Caco-2 (cell line): ENCODE measurements around the gene TRIO. TPM values are rescaled to one million over a fixed set of nuclear protein-coding genes. Genes with fewer than 3 reads are reported as not detected.

Experiments used
- BruUV-seq: library from RNA; stranded (reverse); fragments of 400-500 nt; replicated peaks from 2 replicates; lab custom pipeline; 2021; lab: Mats Ljungman, UMichigan
- CTCF ChIA-PET: fragments of 300-600 bp; sonication (Branson Sonifier 250); formaldehyde crosslinking; loops from one replicate; lab custom pipeline; 2022; ENCODE audit warnings: antibody characterized with exemption; lab: Charles Lee
- POLR2A ChIA-PET: fragments of 300-600 bp; sonication (Branson Sonifier 250); formaldehyde crosslinking; loops from one replicate; lab custom pipeline; 2022; ENCODE audit warnings: antibody characterized with exemption; lab: Charles Lee
- DNase-seq, 2 experiments: peaks; one replicate each; pipeline versions ENCODE4 v3.0.0 to v3.0.0-alpha.2; 2020 to 2022
- H3K27me3 ChIP-seq: replicated peaks from 2 replicates; pipeline ENCODE4 v1.6.0; 2011; ENCODE audit warnings: low read length; ENCODE audit not compliant: control insufficient read depth, insufficient read depth
- H3K36me3 ChIP-seq: 2 replicates; pipeline ENCODE4 v1.5.1; 2011; ENCODE audit warnings: low read length; ENCODE audit not compliant: control insufficient read depth, insufficient read depth
- H3K4me1 ChIP-seq: fragments of 250-450 bp; sonication (Bioruptor Pico); 2 replicates; pipeline ENCODE4 v1.5.1; 2020; ENCODE audit warnings: mild to moderate bottlenecking
- H3K4me3 ChIP-seq: 2 replicates; pipeline ENCODE4 v1.5.1; 2011; ENCODE audit warnings: low read depth, mild to moderate bottlenecking, control low read depth, low read length
- H3K9me3 ChIP-seq: fragments of 250-450 bp; sonication (Bioruptor Pico); 2 replicates; pipeline ENCODE4 v1.5.1; 2020; ENCODE audit warnings: mild to moderate bottlenecking, moderate library complexity
- H3K27ac Mint-ChIP-seq: one replicate; pipeline ENCODE4 v1.8.0; 2022; ENCODE audit warnings: mixed read lengths; ENCODE audit not compliant: unreplicated experiment
- H3K27me3 Mint-ChIP-seq: one replicate; pipeline ENCODE4 v1.8.0; 2022; ENCODE audit warnings: mixed read lengths; ENCODE audit not compliant: insufficient read depth, unreplicated experiment
- H3K36me3 Mint-ChIP-seq: one replicate; pipeline ENCODE4 v1.8.0; 2022; ENCODE audit warnings: mild to moderate bottlenecking, mixed read lengths; ENCODE audit not compliant: insufficient read depth, unreplicated experiment
- H3K4me1 Mint-ChIP-seq: one replicate; pipeline ENCODE4 v1.8.0; 2022; ENCODE audit warnings: low read depth, mixed read lengths; ENCODE audit not compliant: unreplicated experiment
- H3K4me3 Mint-ChIP-seq: one replicate; pipeline ENCODE4 v1.8.0; 2022; ENCODE audit warnings: mild to moderate bottlenecking, moderate library complexity, mixed read lengths; ENCODE audit not compliant: unreplicated experiment
- H3K9me3 Mint-ChIP-seq: one replicate; pipeline ENCODE4 v1.8.0; 2022; ENCODE audit warnings: mixed read lengths; ENCODE audit not compliant: unreplicated experiment
- CTCF ChIP-seq, 2 experiments: fragments of 200-600 bp in 1 of 2; IDR thresholded peaks; 1 replicate in 1 of 2; 2 replicates in 1 of 2; pipeline versions ENCODE4 v1.5.1 to v1.8.0; 2011 to 2022; ENCODE audit warnings: antibody characterized with exemption in 1 of 2, control low read depth in 1 of 2, inconsistent platforms in 1 of 2, low read depth in 1 of 2, low read length in 1 of 2, mild to moderate bottlenecking in 1 of 2, moderate library complexity in 1 of 2; ENCODE audit not compliant: insufficient read depth in 1 of 2, severe bottlenecking in 1 of 2, unreplicated experiment in 1 of 2
- intact Hi-C: fragments of 100-400 bp; cut with micrococcal nuclease; formaldehyde crosslinking; loops from one replicate; pipeline ENCODE4 v1.10.0; 2022; ENCODE audit not compliant: unreplicated experiment
- total RNA-seq: library from RNA; stranded (reverse); gene quantifications from 2 replicates; pipeline ENCODE4 v1.2.3, GENCODE V29; 2022

TRIO gene
- total RNA-seq, 1 experiment from 2014 or later, result 92.0 TPM

- Histone ChIP-seq H3K9me3 (no peaks in the 10 kb centered on the region), H3K4me1 (no peaks in the 10 kb centered on the region), H3K4me3 (no peak overlapping the region), H3K36me3 (no peaks in the 10 kb centered on the region), H3K27me3 (no peaks in the 10 kb centered on the region)
- no peak overlapping the region for H3K4me3 Mint-ChIP-seq
- BruUV-seq, result no TSS peak
- CTCF ChIA-PET, result no interaction called here
- no peaks in the 10 kb centered on the region for H3K9me3 Mint-ChIP-seq
- no peak overlapping the region for H3K27ac Mint-ChIP-seq
- no peaks in the 10 kb centered on the region for H3K4me1 Mint-ChIP-seq
- no peak for TF ChIP-seq CTCF (IDR thresholded peaks at IDR 0.05; ENCODE audit: insufficient read depth in 1 of 2, low read depth in 1 of 2, low read length in 1 of 2, severe bottlenecking in 1 of 2, unreplicated experiment in 1 of 2)
- no peaks in the 10 kb centered on the region for H3K27me3 Mint-ChIP-seq
- peaks cover 26% of the 10 kb centered on the region for H3K36me3 Mint-ChIP-seq
- intact Hi-C loops, result no loop called here
- POLR2A ChIA-PET, result no interaction called here
- no peak for DNase-seq
Observed at GRCh38 chr5:14301186-14301585, 158.0 kb downstream of the TRIO start.

GRCh38 chr5:14302330-14302729 lies 159.2 kb downstream of the TRIO start:
- Mint-ChIP-seq H3K27ac (no peak overlapping the region), H3K4me3 (no peak overlapping the region), H3K27me3 (no peaks in the 10 kb centered on the region), H3K9me3 (no peaks in the 10 kb centered on the region), H3K4me1 (no peaks in the 10 kb centered on the region), H3K36me3 (peaks cover 24% of the 10 kb centered on the region)
- no peak overlapping the region for H3K4me3 ChIP-seq
- intact Hi-C loops, result no loop called here
- DNase-seq, result no peak
- TF ChIP-seq CTCF (IDR thresholded peaks at IDR 0.05; ENCODE audit: insufficient read depth in 1 of 2, low read depth in 1 of 2, low read length in 1 of 2, severe bottlenecking in 1 of 2, unreplicated experiment in 1 of 2), result no peak
- no peaks in the 10 kb centered on the region for H3K4me1 ChIP-seq
- H3K27me3 ChIP-seq, result no peaks in the 10 kb centered on the region
- H3K36me3 ChIP-seq, result no peaks in the 10 kb centered on the region
- no TSS peak for BruUV-seq
- no peaks in the 10 kb centered on the region for H3K9me3 ChIP-seq
- CTCF ChIA-PET, result no interaction called here
- POLR2A ChIA-PET, result no interaction called here

GRCh38 chr5:14305045-14305444 lies 161.9 kb downstream of the TRIO start:
- no peak for TF ChIP-seq CTCF (IDR thresholded peaks at IDR 0.05; ENCODE audit: insufficient read depth in 1 of 2, low read depth in 1 of 2, low read length in 1 of 2, severe bottlenecking in 1 of 2, unreplicated experiment in 1 of 2)
- H3K9me3 Mint-ChIP-seq, result peaks cover 13% of the 10 kb centered on the region
- intact Hi-C loops, result no loop called here
- peaks cover 44% of the 10 kb centered on the region for H3K36me3 Mint-ChIP-seq
- ChIA-PET CTCF (no interaction called here), POLR2A (no interaction called here)
- H3K27ac Mint-ChIP-seq, result no peak overlapping the region
- H3K4me1 Mint-ChIP-seq, result peaks cover 10% of the 10 kb centered on the region
- no peaks in the 10 kb centered on the region for H3K27me3 Mint-ChIP-seq
- H3K4me3 Mint-ChIP-seq, result no peak overlapping the region
- no peaks in the 10 kb centered on the region for H3K27me3 ChIP-seq
- no peak for DNase-seq
- no peak overlapping the region for H3K4me3 ChIP-seq
- no peaks in the 10 kb centered on the region; the same call in 1 of the 2 replicates for H3K36me3 ChIP-seq
- no peaks in the 10 kb centered on the region for H3K4me1 ChIP-seq
- no TSS peak for BruUV-seq
- no peaks in the 10 kb centered on the region for H3K9me3 ChIP-seq
